Measurements from ENCODE around the gene FAM162B.
"Not testable (repeated sequence)": the region's sequence is repeated elsewhere in the genome, so short reads cannot be mapped to it uniquely, and the experiment has no call there.

FAM162B gene

DNA sequence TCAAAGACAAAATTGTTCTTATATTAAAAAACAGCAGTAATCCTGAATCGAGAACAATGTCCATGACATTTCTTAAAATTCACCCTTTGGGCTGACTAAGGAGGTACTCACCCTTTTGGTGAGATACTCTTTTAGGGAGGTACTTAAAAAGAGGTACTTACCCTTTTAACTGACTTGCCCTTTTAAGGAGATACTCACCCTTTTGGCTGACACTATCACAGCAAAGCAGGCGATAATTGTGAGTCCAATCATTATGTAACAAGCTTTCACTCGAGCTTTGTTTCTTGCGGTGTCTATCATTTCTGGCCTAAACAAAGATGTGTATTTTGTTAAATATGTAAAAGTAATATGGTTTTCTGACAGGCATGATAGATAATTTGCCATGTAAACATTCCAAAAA is 3.7 kb downstream of the FAM162B start:
- no peak overlapping the region for H3K18ac ChIP-seq (ENCODE audit: low read length)
- H2BK120ac ChIP-seq (ENCODE audit: low read depth, low read length) = no peak overlapping the region
- no peak overlapping the region for H2BK12ac ChIP-seq (ENCODE audit: low read length)
- no peak overlapping the region for H3K4me3 ChIP-seq (ENCODE audit: low read length in 2 of 2)
- H3K79me1 ChIP-seq (ENCODE audit: low read depth, low read length) = no peaks in the 10 kb centered on the region
- H4K8ac ChIP-seq (ENCODE audit: low read depth, low read length) = no peak overlapping the region
- H3K14ac ChIP-seq (ENCODE audit: low read length) = no peak overlapping the region
- H3K4me1 ChIP-seq (ENCODE audit: control insufficient read depth in 2 of 2, insufficient read depth in 1 of 2, low read depth in 1 of 2, low read length in 2 of 2) = peaks cover 0 to 1% of the 10 kb centered on the region in 2 donors
- no peak overlapping the region for H2BK15ac ChIP-seq (ENCODE audit: low read length)
- H3K36me3 ChIP-seq (replicated peaks in 1 of 2; ENCODE audit: control insufficient read depth in 2 of 2, insufficient read depth in 2 of 2, low read length in 2 of 2) = no peaks in the 10 kb centered on the region
- H3K27ac ChIP-seq (replicated peaks; ENCODE audit: low read length) = no peak overlapping the region
- H4K91ac ChIP-seq (ENCODE audit: low read depth, low read length, poor library complexity) = no peak overlapping the region
- peaks cover 7 to 59% (median 25%) of the 10 kb centered on the region in 3 experiments for H3K27me3 ChIP-seq (ENCODE audit: control insufficient read depth in 3 of 3, insufficient read depth in 3 of 3, low read depth in 1 of 3, low read length in 3 of 3)
- H3K4ac ChIP-seq (ENCODE audit: low read length) = no peak overlapping the region
- H3K9me3 ChIP-seq (replicated peaks in 1 of 2; ENCODE audit: control insufficient read depth in 2 of 2, insufficient read depth in 1 of 2, low read depth in 1 of 2, low read length in 2 of 2) = no peaks in the 10 kb centered on the region
- no peak overlapping the region for H2AK5ac ChIP-seq (ENCODE audit: low read depth, low read length)
- no peak overlapping the region for H2BK5ac ChIP-seq (ENCODE audit: low read length)
- H3K23ac ChIP-seq (ENCODE audit: low read depth, low read length, poor library complexity) = no peak overlapping the region
- no peak overlapping the region for H3K4me2 ChIP-seq (ENCODE audit: insufficient read depth, low read length, poor library complexity, severe bottlenecking)
- no peak overlapping the region for H3K9ac ChIP-seq (ENCODE audit: low read depth, low read length, poor library complexity)
- H2AFZ ChIP-seq (ENCODE audit: low read length) = no peak overlapping the region
- DNase-seq (ENCODE audit: low spot score) = no peak
- WGBS, 2 donors (ENCODE audit: extremely low coverage in 2 of 2, insufficient read length in 2 of 2, insufficient replicate concordance in 1 of 2) = no CpG with 5 or more reads among the region's 4 CpGs

DNA sequence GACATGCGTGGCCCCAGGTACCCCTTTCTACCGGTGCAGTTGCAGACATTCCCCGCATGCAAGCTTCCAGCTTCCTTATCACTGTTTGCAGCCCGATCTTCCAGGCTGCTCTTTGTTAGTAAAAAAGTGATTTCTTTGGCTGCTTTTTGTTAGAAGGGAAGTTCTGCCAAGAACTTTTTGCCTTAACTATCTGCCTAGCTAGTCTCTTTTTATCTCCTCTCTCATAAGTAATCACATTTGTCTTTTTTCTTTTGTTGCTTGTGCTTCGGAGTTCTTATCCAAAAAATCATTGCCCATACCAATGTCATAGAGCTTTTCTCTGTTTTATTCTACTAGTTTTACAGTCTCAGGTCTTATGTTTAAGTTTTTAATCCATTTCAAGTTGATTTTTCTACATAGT is 20.3 kb downstream of the FAM162B start:
- no peak overlapping the region for H2AK5ac ChIP-seq (ENCODE audit: low read depth, low read length)
- no peak overlapping the region for H3K4me2 ChIP-seq (ENCODE audit: insufficient read depth, low read length, poor library complexity, severe bottlenecking)
- no peak for DNase-seq (ENCODE audit: low spot score)
- H3K4me1 ChIP-seq (ENCODE audit: control insufficient read depth in 2 of 2, insufficient read depth in 1 of 2, low read depth in 1 of 2, low read length in 2 of 2) = no peaks in the 10 kb centered on the region
- no peak overlapping the region for H4K91ac ChIP-seq (ENCODE audit: low read depth, low read length, poor library complexity)
- no peak overlapping the region for H3K23ac ChIP-seq (ENCODE audit: low read depth, low read length, poor library complexity)
- H2AFZ ChIP-seq (ENCODE audit: low read length) = no peak overlapping the region
- H3K79me1 ChIP-seq (ENCODE audit: low read depth, low read length) = no peaks in the 10 kb centered on the region
- no peak overlapping the region for H2BK5ac ChIP-seq (ENCODE audit: low read length)
- no peak overlapping the region for H3K14ac ChIP-seq (ENCODE audit: low read length)
- no peak overlapping the region for H4K8ac ChIP-seq (ENCODE audit: low read depth, low read length)
- WGBS, 2 donors (ENCODE audit: extremely low coverage in 2 of 2, insufficient read length in 2 of 2, insufficient replicate concordance in 1 of 2) = no CpG with 5 or more reads among the region's 5 CpGs
- no peaks in the 10 kb centered on the region for H3K36me3 ChIP-seq (replicated peaks in 1 of 2; ENCODE audit: control insufficient read depth in 2 of 2, insufficient read depth in 2 of 2, low read length in 2 of 2)
- H3K4me3 ChIP-seq (ENCODE audit: low read length in 2 of 2) = no peak overlapping the region
- H3K4ac ChIP-seq (ENCODE audit: low read length) = no peak overlapping the region
- H3K18ac ChIP-seq (ENCODE audit: low read length) = no peak overlapping the region
- no peaks in the 10 kb centered on the region for H3K9me3 ChIP-seq (replicated peaks in 1 of 2; ENCODE audit: control insufficient read depth in 2 of 2, insufficient read depth in 1 of 2, low read depth in 1 of 2, low read length in 2 of 2)
- H2BK120ac ChIP-seq (ENCODE audit: low read depth, low read length) = no peak overlapping the region
- H3K27ac ChIP-seq (replicated peaks; ENCODE audit: low read length) = no peak overlapping the region
- no peak overlapping the region for H2BK12ac ChIP-seq (ENCODE audit: low read length)
- H3K27me3 ChIP-seq (ENCODE audit: control insufficient read depth in 3 of 3, insufficient read depth in 3 of 3, low read depth in 1 of 3, low read length in 3 of 3) = no peaks in the 10 kb centered on the region
- no peak overlapping the region for H2BK15ac ChIP-seq (ENCODE audit: low read length)
- no peak overlapping the region for H3K9ac ChIP-seq (ENCODE audit: low read depth, low read length, poor library complexity)

DNA sequence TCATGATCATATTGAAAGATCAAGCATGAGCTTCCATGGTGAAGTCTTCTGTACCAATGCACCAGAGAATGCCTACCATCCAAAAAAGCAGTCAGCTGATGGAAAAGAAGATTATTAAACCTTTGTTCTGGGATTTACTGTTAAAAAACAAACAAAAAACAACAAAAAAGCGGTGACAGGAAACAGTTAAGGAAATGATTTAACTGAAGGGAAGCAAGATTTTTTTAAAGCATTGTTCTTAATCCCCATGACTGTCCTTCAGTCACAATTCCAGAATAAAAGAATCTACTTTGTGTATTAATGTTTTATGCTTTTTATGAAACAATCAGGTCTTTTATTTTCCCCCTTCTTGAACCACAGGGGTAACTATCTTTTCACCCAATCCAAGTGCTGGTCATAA is 23.9 kb downstream of the FAM162B start:
- Histone ChIP-seq H2BK15ac (ENCODE audit: low read length) (no peak overlapping the region), H4K91ac (ENCODE audit: low read depth, low read length, poor library complexity) (no peak overlapping the region), H2AFZ (ENCODE audit: low read length) (no peak overlapping the region), H3K27ac (replicated peaks; ENCODE audit: low read length) (no peak overlapping the region), H3K79me1 (ENCODE audit: low read depth, low read length) (no peaks in the 10 kb centered on the region), H3K9ac (ENCODE audit: low read depth, low read length, poor library complexity) (no peak overlapping the region), H3K18ac (ENCODE audit: low read length) (no peak overlapping the region), H4K8ac (ENCODE audit: low read depth, low read length) (no peak overlapping the region), H3K27me3 (ENCODE audit: control insufficient read depth in 3 of 3, insufficient read depth in 3 of 3, low read depth in 1 of 3, low read length in 3 of 3) (no peaks in the 10 kb centered on the region), H2BK120ac (ENCODE audit: low read depth, low read length) (no peak overlapping the region), H3K4me2 (ENCODE audit: insufficient read depth, low read length, poor library complexity, severe bottlenecking) (no peak overlapping the region), H3K14ac (ENCODE audit: low read length) (no peak overlapping the region), H3K4ac (ENCODE audit: low read length) (no peak overlapping the region), H3K36me3 (replicated peaks in 1 of 2; ENCODE audit: control insufficient read depth in 2 of 2, insufficient read depth in 2 of 2, low read length in 2 of 2) (no peaks in the 10 kb centered on the region), H3K4me3 (ENCODE audit: low read length in 2 of 2) (no peak overlapping the region), H2BK12ac (ENCODE audit: low read length) (no peak overlapping the region), H2AK5ac (ENCODE audit: low read depth, low read length) (no peak overlapping the region), H3K23ac (ENCODE audit: low read depth, low read length, poor library complexity) (no peak overlapping the region), H2BK5ac (ENCODE audit: low read length) (no peak overlapping the region), H3K9me3 (replicated peaks in 1 of 2; ENCODE audit: control insufficient read depth in 2 of 2, insufficient read depth in 1 of 2, low read depth in 1 of 2, low read length in 2 of 2) (peaks cover 3 to 6% of the 10 kb centered on the region in 2 donors), H3K4me1 (ENCODE audit: control insufficient read depth in 2 of 2, insufficient read depth in 1 of 2, low read depth in 1 of 2, low read length in 2 of 2) (no peaks in the 10 kb centered on the region)
- no peak for DNase-seq (ENCODE audit: low spot score)
- no CpG with 5 or more reads among the region's 1 CpG for WGBS, 2 donors (ENCODE audit: extremely low coverage in 2 of 2, insufficient read length in 2 of 2, insufficient replicate concordance in 1 of 2)

DNA sequence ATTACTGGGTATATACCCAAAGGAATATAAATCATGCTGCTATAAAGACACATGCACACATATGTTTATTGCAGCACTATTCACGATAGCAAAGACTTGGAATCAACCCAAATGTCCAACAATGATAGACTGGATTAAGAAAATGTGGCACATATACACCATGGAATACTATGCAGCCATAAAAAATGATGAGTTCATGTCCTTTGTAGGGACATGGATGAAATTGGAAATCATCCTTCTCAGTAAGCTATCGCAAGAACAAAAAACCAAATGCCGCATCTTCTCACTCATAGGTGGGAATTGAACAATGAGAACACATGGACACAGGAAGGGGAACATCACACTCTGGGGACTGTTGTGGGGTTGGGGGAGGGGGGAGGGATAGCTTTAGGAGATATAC is 25.0 kb downstream of the FAM162B start:
- not testable (repeated sequence) for H3K4me2 ChIP-seq (ENCODE audit: insufficient read depth, low read length, poor library complexity, severe bottlenecking); H3K4me1 ChIP-seq (ENCODE audit: control insufficient read depth in 2 of 2, insufficient read depth in 1 of 2, low read depth in 1 of 2, low read length in 2 of 2); H2BK120ac ChIP-seq (ENCODE audit: low read depth, low read length); H4K91ac ChIP-seq (ENCODE audit: low read depth, low read length, poor library complexity); H3K36me3 ChIP-seq (replicated peaks in 1 of 2; ENCODE audit: control insufficient read depth in 2 of 2, insufficient read depth in 2 of 2, low read length in 2 of 2); DNase-seq (ENCODE audit: low spot score); H3K18ac ChIP-seq (ENCODE audit: low read length); H2AK5ac ChIP-seq (ENCODE audit: low read depth, low read length); H2BK5ac ChIP-seq (ENCODE audit: low read length); H3K27me3 ChIP-seq (ENCODE audit: control insufficient read depth in 3 of 3, insufficient read depth in 3 of 3, low read depth in 1 of 3, low read length in 3 of 3); H2BK12ac ChIP-seq (ENCODE audit: low read length); H3K79me1 ChIP-seq (ENCODE audit: low read depth, low read length); H3K9me3 ChIP-seq (replicated peaks in 1 of 2; ENCODE audit: control insufficient read depth in 2 of 2, insufficient read depth in 1 of 2, low read depth in 1 of 2, low read length in 2 of 2); H3K9ac ChIP-seq (ENCODE audit: low read depth, low read length, poor library complexity); H3K4ac ChIP-seq (ENCODE audit: low read length); H3K4me3 ChIP-seq (ENCODE audit: low read length in 2 of 2); H3K27ac ChIP-seq (replicated peaks; ENCODE audit: low read length); H2BK15ac ChIP-seq (ENCODE audit: low read length); H2AFZ ChIP-seq (ENCODE audit: low read length); H4K8ac ChIP-seq (ENCODE audit: low read depth, low read length); H3K14ac ChIP-seq (ENCODE audit: low read length); H3K23ac ChIP-seq (ENCODE audit: low read depth, low read length, poor library complexity)
- no CpG with 5 or more reads among the region's 3 CpGs for WGBS, 2 donors (ENCODE audit: extremely low coverage in 2 of 2, insufficient read length in 2 of 2, insufficient replicate concordance in 1 of 2)
